ENCODE results near the gene DHPS. TPM values are rescaled to one million over a fixed set of nuclear protein-coding genes. Genes with fewer than 3 reads are reported as not detected.

Gene DHPS
- total and polyA plus RNA-seq, 2 of the 13 experiments (the other 11 are each of a cell fraction or from before 2014, with no cell fraction given): 43.3 to 84.3 TPM

DNA sequence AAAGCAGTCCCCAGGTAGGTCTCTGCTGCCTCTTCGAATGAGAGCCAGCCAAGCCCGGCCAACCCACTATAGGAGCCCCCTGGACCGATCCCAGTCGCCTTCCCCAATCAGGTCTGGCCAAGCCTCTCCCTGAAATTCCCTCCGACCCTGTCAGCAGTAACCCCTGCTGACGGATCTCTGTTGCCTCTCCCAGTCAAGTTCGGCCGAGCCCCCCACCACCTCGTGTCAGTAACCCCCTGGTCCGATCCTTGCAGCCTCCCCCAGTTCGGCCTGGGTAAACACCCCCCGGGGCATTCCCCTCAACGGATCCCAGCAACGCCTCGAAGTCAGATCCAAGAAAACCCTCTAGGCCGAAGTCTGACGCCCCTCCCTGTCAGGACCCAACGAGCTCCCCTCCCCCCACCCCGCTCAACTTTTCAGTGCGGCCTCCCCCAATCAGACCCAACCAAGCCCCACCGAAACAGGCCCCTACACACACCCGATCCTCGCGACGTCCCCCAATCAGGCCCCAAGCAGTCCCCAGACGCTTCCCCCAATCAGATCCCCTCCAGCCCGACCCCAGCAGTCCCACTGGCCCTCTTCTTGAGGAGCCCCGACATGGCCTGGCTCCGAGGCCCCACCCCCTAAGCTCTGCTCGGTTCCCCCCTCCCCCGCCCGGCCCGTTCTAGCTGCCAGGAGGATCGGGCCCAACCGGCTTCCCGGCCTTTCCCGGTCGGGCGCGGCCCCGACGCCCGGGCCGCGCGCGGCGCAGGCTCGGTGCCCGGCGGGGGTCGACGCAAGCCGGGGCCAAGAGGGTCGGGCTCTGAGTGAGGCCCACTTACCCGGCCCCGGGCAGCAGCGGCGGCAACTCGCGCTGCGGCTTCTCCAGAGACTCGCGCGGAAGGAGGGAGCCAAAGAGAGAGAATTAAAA, 40.2 kb upstream of the DHPS start (continued):
- TF ChIP-seq KDM5A (IDR thresholded peaks at IDR 0.05; ENCODE audit: borderline replicate concordance, low read length): peak; percentile 75; the same call in 1 of the 2 replicates
- no peak for TF ChIP-seq ZNF136 (CRISPR knock-in tag; IDR thresholded peaks at IDR 0.05; ENCODE audit: low read depth)
- peak; percentile 64; the same call in 1 of the 2 replicates for TF ChIP-seq NCOA1 (CRISPR knock-in tag; IDR thresholded peaks at IDR 0.05)
- TF ChIP-seq ZBTB7B (CRISPR knock-in tag; IDR thresholded peaks at IDR 0.05): no peak
- no peak for TF ChIP-seq RFXAP (CRISPR knock-in tag; IDR thresholded peaks at IDR 0.05; ENCODE audit: borderline replicate concordance)
- TF ChIP-seq ZFX (CRISPR knock-in tag; IDR thresholded peaks at IDR 0.05; ENCODE audit: low read depth): peak; percentile 37; the same call in 1 of the 2 replicates
- peak; percentile 67 for TF ChIP-seq RBFOX2 (IDR thresholded peaks at IDR 0.05; ENCODE audit: low read depth, low read length)
- peak; percentile 28; the same call in 1 of the 2 replicates for TF ChIP-seq SAP130 (CRISPR knock-in tag; IDR thresholded peaks at IDR 0.05; ENCODE audit: low read depth)
- no peak for TF ChIP-seq MLLT10 (CRISPR knock-in tag; IDR thresholded peaks at IDR 0.05)
- TF ChIP-seq ZNF564 (CRISPR knock-in tag; IDR thresholded peaks at IDR 0.05): no peak
- no peak for TF ChIP-seq LCORL (IDR thresholded peaks at IDR 0.05)
- TF ChIP-seq LCORL (CRISPR knock-in tag; IDR thresholded peaks at IDR 0.05): peak; percentile 46; the same call in 1 of the 2 replicates
- TF ChIP-seq, protein P1, sequence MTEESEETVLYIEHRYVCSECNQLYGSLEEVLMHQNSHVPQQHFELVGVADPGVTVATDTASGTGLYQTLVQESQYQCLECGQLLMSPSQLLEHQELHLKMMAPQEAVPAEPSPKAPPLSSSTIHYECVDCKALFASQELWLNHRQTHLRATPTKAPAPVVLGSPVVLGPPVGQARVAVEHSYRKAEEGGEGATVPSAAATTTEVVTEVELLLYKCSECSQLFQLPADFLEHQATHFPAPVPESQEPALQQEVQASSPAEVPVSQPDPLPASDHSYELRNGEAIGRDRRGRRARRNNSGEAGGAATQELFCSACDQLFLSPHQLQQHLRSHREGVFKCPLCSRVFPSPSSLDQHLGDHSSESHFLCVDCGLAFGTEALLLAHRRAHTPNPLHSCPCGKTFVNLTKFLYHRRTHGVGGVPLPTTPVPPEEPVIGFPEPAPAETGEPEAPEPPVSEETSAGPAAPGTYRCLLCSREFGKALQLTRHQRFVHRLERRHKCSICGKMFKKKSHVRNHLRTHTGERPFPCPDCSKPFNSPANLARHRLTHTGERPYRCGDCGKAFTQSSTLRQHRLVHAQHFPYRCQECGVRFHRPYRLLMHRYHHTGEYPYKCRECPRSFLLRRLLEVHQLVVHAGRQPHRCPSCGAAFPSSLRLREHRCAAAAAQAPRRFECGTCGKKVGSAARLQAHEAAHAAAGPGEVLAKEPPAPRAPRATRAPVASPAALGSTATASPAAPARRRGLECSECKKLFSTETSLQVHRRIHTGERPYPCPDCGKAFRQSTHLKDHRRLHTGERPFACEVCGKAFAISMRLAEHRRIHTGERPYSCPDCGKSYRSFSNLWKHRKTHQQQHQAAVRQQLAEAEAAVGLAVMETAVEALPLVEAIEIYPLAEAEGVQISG (CRISPR knock-in tag; IDR thresholded peaks at IDR 0.05): peak; percentile 48
- TF ChIP-seq AGO2 (optimal IDR thresholded peaks at IDR 0.05; ENCODE audit: low read depth, low read length): peak; percentile 70
- TF ChIP-seq, protein P2, sequence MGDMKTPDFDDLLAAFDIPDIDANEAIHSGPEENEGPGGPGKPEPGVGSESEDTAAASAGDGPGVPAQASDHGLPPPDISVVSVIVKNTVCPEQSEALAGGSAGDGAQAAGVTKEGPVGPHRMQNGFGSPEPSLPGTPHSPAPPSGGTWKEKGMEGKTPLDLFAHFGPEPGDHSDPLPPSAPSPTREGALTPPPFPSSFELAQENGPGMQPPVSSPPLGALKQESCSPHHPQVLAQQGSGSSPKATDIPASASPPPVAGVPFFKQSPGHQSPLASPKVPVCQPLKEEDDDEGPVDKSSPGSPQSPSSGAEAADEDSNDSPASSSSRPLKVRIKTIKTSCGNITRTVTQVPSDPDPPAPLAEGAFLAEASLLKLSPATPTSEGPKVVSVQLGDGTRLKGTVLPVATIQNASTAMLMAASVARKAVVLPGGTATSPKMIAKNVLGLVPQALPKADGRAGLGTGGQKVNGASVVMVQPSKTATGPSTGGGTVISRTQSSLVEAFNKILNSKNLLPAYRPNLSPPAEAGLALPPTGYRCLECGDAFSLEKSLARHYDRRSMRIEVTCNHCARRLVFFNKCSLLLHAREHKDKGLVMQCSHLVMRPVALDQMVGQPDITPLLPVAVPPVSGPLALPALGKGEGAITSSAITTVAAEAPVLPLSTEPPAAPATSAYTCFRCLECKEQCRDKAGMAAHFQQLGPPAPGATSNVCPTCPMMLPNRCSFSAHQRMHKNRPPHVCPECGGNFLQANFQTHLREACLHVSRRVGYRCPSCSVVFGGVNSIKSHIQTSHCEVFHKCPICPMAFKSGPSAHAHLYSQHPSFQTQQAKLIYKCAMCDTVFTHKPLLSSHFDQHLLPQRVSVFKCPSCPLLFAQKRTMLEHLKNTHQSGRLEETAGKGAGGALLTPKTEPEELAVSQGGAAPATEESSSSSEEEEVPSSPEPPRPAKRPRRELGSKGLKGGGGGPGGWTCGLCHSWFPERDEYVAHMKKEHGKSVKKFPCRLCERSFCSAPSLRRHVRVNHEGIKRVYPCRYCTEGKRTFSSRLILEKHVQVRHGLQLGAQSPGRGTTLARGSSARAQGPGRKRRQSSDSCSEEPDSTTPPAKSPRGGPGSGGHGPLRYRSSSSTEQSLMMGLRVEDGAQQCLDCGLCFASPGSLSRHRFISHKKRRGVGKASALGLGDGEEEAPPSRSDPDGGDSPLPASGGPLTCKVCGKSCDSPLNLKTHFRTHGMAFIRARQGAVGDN (CRISPR knock-in tag; IDR thresholded peaks at IDR 0.05): peak; percentile 1; the same call in 1 of the 2 replicates
- TF ChIP-seq, protein P3, sequence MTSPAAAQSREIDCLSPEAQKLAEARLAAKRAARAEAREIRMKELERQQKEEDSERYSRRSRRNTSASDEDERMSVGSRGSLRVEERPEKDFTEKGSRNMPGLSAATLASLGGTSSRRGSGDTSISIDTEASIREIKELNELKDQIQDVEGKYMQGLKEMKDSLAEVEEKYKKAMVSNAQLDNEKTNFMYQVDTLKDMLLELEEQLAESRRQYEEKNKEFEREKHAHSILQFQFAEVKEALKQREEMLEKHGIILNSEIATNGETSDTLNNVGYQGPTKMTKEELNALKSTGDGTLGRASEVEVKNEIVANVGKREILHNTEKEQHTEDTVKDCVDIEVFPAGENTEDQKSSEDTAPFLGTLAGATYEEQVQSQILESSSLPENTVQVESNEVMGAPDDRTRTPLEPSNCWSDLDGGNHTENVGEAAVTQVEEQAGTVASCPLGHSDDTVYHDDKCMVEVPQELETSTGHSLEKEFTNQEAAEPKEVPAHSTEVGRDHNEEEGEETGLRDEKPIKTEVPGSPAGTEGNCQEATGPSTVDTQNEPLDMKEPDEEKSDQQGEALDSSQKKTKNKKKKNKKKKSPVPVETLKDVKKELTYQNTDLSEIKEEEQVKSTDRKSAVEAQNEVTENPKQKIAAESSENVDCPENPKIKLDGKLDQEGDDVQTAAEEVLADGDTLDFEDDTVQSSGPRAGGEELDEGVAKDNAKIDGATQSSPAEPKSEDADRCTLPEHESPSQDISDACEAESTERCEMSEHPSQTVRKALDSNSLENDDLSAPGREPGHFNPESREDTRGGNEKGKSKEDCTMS (CRISPR knock-in tag; conservative IDR thresholded peaks at IDR 0.05): no peak
- TF ChIP-seq, protein P4, sequence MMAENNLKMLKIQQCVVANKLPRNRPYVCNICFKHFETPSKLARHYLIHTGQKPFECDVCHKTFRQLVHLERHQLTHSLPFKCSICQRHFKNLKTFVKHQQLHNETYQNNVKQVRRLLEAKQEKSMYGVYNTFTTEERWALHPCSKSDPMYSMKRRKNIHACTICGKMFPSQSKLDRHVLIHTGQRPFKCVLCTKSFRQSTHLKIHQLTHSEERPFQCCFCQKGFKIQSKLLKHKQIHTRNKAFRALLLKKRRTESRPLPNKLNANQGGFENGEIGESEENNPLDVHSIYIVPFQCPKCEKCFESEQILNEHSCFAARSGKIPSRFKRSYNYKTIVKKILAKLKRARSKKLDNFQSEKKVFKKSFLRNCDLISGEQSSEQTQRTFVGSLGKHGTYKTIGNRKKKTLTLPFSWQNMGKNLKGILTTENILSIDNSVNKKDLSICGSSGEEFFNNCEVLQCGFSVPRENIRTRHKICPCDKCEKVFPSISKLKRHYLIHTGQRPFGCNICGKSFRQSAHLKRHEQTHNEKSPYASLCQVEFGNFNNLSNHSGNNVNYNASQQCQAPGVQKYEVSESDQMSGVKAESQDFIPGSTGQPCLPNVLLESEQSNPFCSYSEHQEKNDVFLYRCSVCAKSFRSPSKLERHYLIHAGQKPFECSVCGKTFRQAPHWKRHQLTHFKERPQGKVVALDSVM (CRISPR knock-in tag; IDR thresholded peaks at IDR 0.05): no peak
